GM20431 (cell line): ENCODE measurements around the gene PHF20.
"Not testable (repeated sequence)": the region's sequence is repeated elsewhere in the genome, so short reads cannot be mapped to it uniquely, and the experiment has no call there.

Experiments used
- in situ Hi-C: fragments of 300-500 bp; cut with MseI, MboI; formaldehyde crosslinking; loops from one replicate; pipeline ENCODE4 v1.15.0; 2020; ENCODE audit warnings: low sequenced_read_pairs; ENCODE audit not compliant: unreplicated experiment

The PHF20 gene

GRCh38 chr20:35738410-35739179, 33.2 kb upstream of the PHF20 start:
- in situ Hi-C loops: no loop called here

GRCh38 chr20:35739294-35740163, 32.3 kb upstream of the PHF20 start:
- in situ Hi-C loops: no loop called here

- in situ Hi-C loops: no loop called here
Observed at GRCh38 chr20:35741892-35742740, 29.7 kb upstream of the PHF20 start, which contains the start of gene RBM39. Gene RBM39, minus strand, starts transcription at chr20:35742260. Its CDS starts 1,386 bp downstream, at chr20:35740874.

GRCh38 chr20:35742741-35743523, 28.9 kb upstream of the PHF20 start:
- in situ Hi-C loops: no loop called here

GRCh38 chr20:35743693-35744491, 27.9 kb upstream of the PHF20 start:
- in situ Hi-C loops: no loop called here

GRCh38 chr20:35744492-35744841, 27.3 kb upstream of the PHF20 start:
- in situ Hi-C loops: not testable (repeated sequence)

GRCh38 chr20:35750611-35751010, 21.2 kb upstream of the PHF20 start:
- in situ Hi-C loops: no loop called here

GRCh38 chr20:35756404-35756803, 15.4 kb upstream of the PHF20 start:
- in situ Hi-C loops: no loop called here

- in situ Hi-C loops: no loop called here
Observed at GRCh38 chr20:35757098-35757705, 14.6 kb upstream of the PHF20 start.

- in situ Hi-C loops: not testable (repeated sequence)
Observed at GRCh38 chr20:35761548-35761947, 10.3 kb upstream of the PHF20 start.

GRCh38 chr20:35762461-35762860, 9.4 kb upstream of the PHF20 start:
- in situ Hi-C loops: no loop called here

GRCh38 chr20:35764936-35765335, 6.9 kb upstream of the PHF20 start:
- in situ Hi-C loops: not testable (repeated sequence)

- in situ Hi-C loops: no loop called here
Observed at GRCh38 chr20:35766843-35767242, 5.0 kb upstream of the PHF20 start.

GRCh38 chr20:35767683-35768481, 3.9 kb upstream of the PHF20 start:
- in situ Hi-C loops: no loop called here

GRCh38 chr20:35768731-35769664, 2.8 kb upstream of the PHF20 start:
- in situ Hi-C loops: no loop called here

GRCh38 chr20:35771367-35771688, 487 bp upstream of the PHF20 start:
- in situ Hi-C loops: no loop called here

- in situ Hi-C loops: no loop called here
Observed at GRCh38 chr20:35772563-35773058, 796 bp downstream of the PHF20 start.
